GM12878 (cell line): ENCODE results near the gene STXBP1. TPM values are rescaled to one million over a fixed set of nuclear protein-coding genes. Genes with fewer than 3 reads are reported as not detected.
A peak's percentile ranks its signal among the peaks of the same experiment; 100 is the strongest.

Experiments
- ATAC-seq: fragments of 200-7000 bp; cut with Tn5 transposase; 3 replicates; pipeline ENCODE4 v1.9.1; 2020; ENCODE audit warnings: mild to moderate bottlenecking, moderate library complexity
- BruUV-seq: library from RNA; stranded (reverse); fragments of 400-500 nt; replicated peaks from 2 replicates; lab custom pipeline; 2021; lab: Mats Ljungman, UMichigan
- CTCF ChIA-PET: fragments of 300-600 bp; sonication (Branson Sonifier 250); formaldehyde crosslinking; extraction: SDS; loops from one replicate; lab custom pipeline; 2021; ENCODE audit warnings: inconsistent platforms; lab: Yijun Ruan, JAX
- POLR2A ChIA-PET: fragments of 350-600 bp; formaldehyde crosslinking; extraction: SDS; loops from one replicate; lab custom pipeline; 2021; ENCODE audit warnings: inconsistent platforms; lab: Charles Lee
- RAD21 ChIA-PET: fragments of 300-600 bp; sonication (Branson Sonifier 250); formaldehyde crosslinking; loops from one replicate; lab custom pipeline; 2023; ENCODE audit warnings: antibody characterized with exemption; ENCODE audit not compliant: unreplicated experiment; lab: Charles Lee
- SMC1A ChIA-PET: fragments of 300-600 bp; sonication (Branson Sonifier 250); formaldehyde crosslinking; loops from one replicate; lab custom pipeline; 2023; ENCODE audit not compliant: unreplicated experiment, uncharacterized antibody; lab: Charles Lee
- DNase-seq: peaks from one replicate; pipeline ENCODE4 v3.0.0-alpha.2; 2011; ENCODE audit warnings: low read depth, low spot score
- FAIRE-seq: peaks from 3 replicates; lab custom pipeline; 2011; peaks lifted over from hg19 to GRCh38; lab: Jason Lieb, UNC
- H2AFZ ChIP-seq: 2 replicates; pipeline ENCODE4 v1.6.0; 2011; ENCODE audit warnings: low read depth, low read length, control low read depth; ENCODE audit not compliant: control insufficient read depth
- H3K27ac ChIP-seq: 2 replicates; pipeline ENCODE4 v1.5.1; 2011; ENCODE audit warnings: control low read depth; ENCODE audit not compliant: control insufficient read depth, insufficient read depth
- H3K27me3 ChIP-seq, 2 experiments: replicated peaks in 1 of 2; 2 replicates each; pipeline versions ENCODE4 v1.6.0 to v1.6.1; 2011; ENCODE audit warnings: low read length in 1 of 2; ENCODE audit not compliant: control insufficient read depth in 2 of 2, insufficient read depth in 2 of 2
- H3K36me3 ChIP-seq, 2 experiments: 2 replicates each; pipeline ENCODE4 v1.5.1; 2011; ENCODE audit warnings: low read length in 1 of 2; ENCODE audit not compliant: control insufficient read depth in 2 of 2, insufficient read depth in 2 of 2
- H3K4me1 ChIP-seq: 2 replicates; pipeline ENCODE4 v1.6.1; 2011; ENCODE audit warnings: mild to moderate bottlenecking, low read length, moderate library complexity, mixed read lengths; ENCODE audit not compliant: control insufficient read depth, insufficient read depth
- H3K4me2 ChIP-seq: 2 replicates; pipeline ENCODE4 v1.6.0; 2011; ENCODE audit warnings: control low read depth; ENCODE audit not compliant: control insufficient read depth, insufficient read depth
- H3K4me3 ChIP-seq: fragments of 200-600 bp; sonication (generic); 2 replicates; pipeline ENCODE4 v1.5.1; 2016
- H3K79me2 ChIP-seq: 2 replicates; pipeline ENCODE4 v1.6.0; 2011; ENCODE audit warnings: low read length; ENCODE audit not compliant: control insufficient read depth, insufficient read depth
- H3K9ac ChIP-seq: 2 replicates; pipeline ENCODE4 v1.8.0; 2011; ENCODE audit warnings: low read length, control low read depth, mixed read lengths; ENCODE audit not compliant: control insufficient read depth, insufficient read depth
- H3K9me3 ChIP-seq: replicated peaks from 3 replicates; pipeline ENCODE4 v1.5.1; 2011; ENCODE audit warnings: mild to moderate bottlenecking, low read length; ENCODE audit not compliant: control insufficient read depth, insufficient read depth
- H4K20me1 ChIP-seq: 2 replicates; pipeline ENCODE4 v1.6.0; 2011; ENCODE audit not compliant: control insufficient read depth, insufficient read depth
- PAX8 ChIP-seq: fragments of 450-650 bp; IDR thresholded peaks from 2 replicates; pipeline ENCODE4 v1.6.1; 2017; ENCODE audit warnings: mild to moderate bottlenecking, moderate library complexity
- PKNOX1 ChIP-seq: fragments of 450-650 bp; IDR thresholded peaks from 2 replicates; pipeline ENCODE4 v1.6.1; 2016; ENCODE audit warnings: mild to moderate bottlenecking
- STAT1 ChIP-seq: fragments of 450-650 bp; conservative IDR thresholded peaks from 2 replicates; pipeline ENCODE4 v1.6.1; 2014; ENCODE audit warnings: antibody characterized with exemption, mild to moderate bottlenecking
- WGBS: methylation state at CpG from one replicate; pipeline ENCODE4 v1.1.6; 2016; ENCODE audit warnings: low lambda C conversion rate; ENCODE audit not compliant: insufficient replicate concordance, insufficient coverage; ENCODE audit errors: missing lambda C conversion rate; 5-methylcytosine and 5-hydroxymethylcytosine counted together
- in situ Hi-C: fragments of 300-500 bp; cut with MboI; formaldehyde crosslinking; loops from 9 replicates; pipeline ENCODE4 v1.14.3; 2018; ENCODE audit warnings: mixed read lengths
- intact Hi-C: fragments of 100-400 bp; cut with micrococcal nuclease; formaldehyde crosslinking; loops from one replicate; pipeline ENCODE4 v1.14.2; 2022; ENCODE audit not compliant: unreplicated experiment
- polyA plus RNA-seq, 11 experiments: library from polyadenylated mRNA; depleted of rRNA in 4 of 11; unstranded in 6 of 11; stranded (reverse) in 5 of 11; fragments of >200 nt; fragmentation: Nextera tagmentation in 4 of 11; fragmentation: Illumina TruSeq in 1 of 11; extraction: Ambion mirVana in 4 of 11; extraction: Trizol in 1 of 11; gene quantifications; 1 replicate in 1 of 11; 2 replicates in 10 of 11; pipeline versions ENCODE4 v1.2.1 to v1.2.3, GENCODE V29; 2011 to 2016; ENCODE audit warnings: inconsistent platforms in 2 of 11, missing spikeins in 2 of 11, low read depth in 1 of 11
- total RNA-seq, 4 experiments: library from RNA; depleted of rRNA in 3 of 4; stranded (reverse); fragments of >200 nt in 3 of 4; fragmentation: Illumina TruSeq in 1 of 4; extraction: Trizol in 1 of 4; gene quantifications; 2 replicates each; pipeline versions ENCODE4 v1.2.1 to v1.2.3, GENCODE V29; 2013 to 2021
- TF ChIP-seq, protein P1 (sequence below): fragments of 450-650 bp; IDR thresholded peaks from 2 replicates; pipeline ENCODE4 v1.6.1; 2017; ENCODE audit warnings: mild to moderate bottlenecking

The STXBP1 gene
- total and polyA plus RNA-seq, 10 of the 15 experiments (the other 5 are each of a cell fraction or from before 2014, with no cell fraction given), result 0.08 to 0.85 (median 0.31) TPM; not detected in 3

- Histone ChIP-seq H3K9ac (no peak overlapping the region), H3K27ac (no peak overlapping the region), H3K4me2 (peak overlapping the region; percentile 48; the same call in 1 of the 2 replicates), H3K9me3 (peaks cover 2% of the 10 kb centered on the region; the same call in 1 of the 3 replicates), H3K36me3 (no peaks in the 10 kb centered on the region), H3K4me3 (no peak overlapping the region), H3K27me3 (no peaks in the 10 kb centered on the region), H3K4me1 (peaks cover 7% of the 10 kb centered on the region), H2AFZ (peak overlapping the region; percentile 58), H4K20me1 (no peaks in the 10 kb centered on the region), H3K79me2 (no peaks in the 10 kb centered on the region)
- 44% methylated on average over 3 of the region's 5 CpGs for WGBS
- intact Hi-C loops, result no loop called here
- no TSS peak for BruUV-seq
- CTCF ChIA-PET, result interaction anchor here (0.7 to 1.3 kb wide), 2 partner anchors 8 to 29 kb away, joined by 3 to 4 read pairs; no protein-coding TSS in a partner anchor
- FAIRE-seq (no peak), ATAC-seq (no peak; the same call in 2 of the 3 replicates), DNase-seq (no peak)
- RAD21 ChIA-PET, result interaction anchor here (1.1 kb wide), 1 partner anchor 156 kb away, joined by 4 read pairs; the partner anchor contains the start of gene TOR2A
- POLR2A ChIA-PET, result interaction anchor here (0.7 kb wide), 1 partner anchor 341 kb away, joined by 4 read pairs; no protein-coding TSS in a partner anchor
- TF ChIP-seq PKNOX1 (peak; percentile 51), STAT1 (no peak), PAX8 (no peak)
- TF ChIP-seq, protein P1, sequence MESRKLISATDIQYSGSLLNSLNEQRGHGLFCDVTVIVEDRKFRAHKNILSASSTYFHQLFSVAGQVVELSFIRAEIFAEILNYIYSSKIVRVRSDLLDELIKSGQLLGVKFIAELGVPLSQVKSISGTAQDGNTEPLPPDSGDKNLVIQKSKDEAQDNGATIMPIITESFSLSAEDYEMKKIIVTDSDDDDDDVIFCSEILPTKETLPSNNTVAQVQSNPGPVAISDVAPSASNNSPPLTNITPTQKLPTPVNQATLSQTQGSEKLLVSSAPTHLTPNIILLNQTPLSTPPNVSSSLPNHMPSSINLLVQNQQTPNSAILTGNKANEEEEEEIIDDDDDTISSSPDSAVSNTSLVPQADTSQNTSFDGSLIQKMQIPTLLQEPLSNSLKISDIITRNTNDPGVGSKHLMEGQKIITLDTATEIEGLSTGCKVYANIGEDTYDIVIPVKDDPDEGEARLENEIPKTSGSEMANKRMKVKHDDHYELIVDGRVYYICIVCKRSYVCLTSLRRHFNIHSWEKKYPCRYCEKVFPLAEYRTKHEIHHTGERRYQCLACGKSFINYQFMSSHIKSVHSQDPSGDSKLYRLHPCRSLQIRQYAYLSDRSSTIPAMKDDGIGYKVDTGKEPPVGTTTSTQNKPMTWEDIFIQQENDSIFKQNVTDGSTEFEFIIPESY, result no peak
- SMC1A ChIA-PET, result interaction anchor here (0.6 to 1.0 kb wide), 3 partner anchors 10 to 290 kb away, joined by 3 read pairs; no protein-coding TSS in a partner anchor
- in situ Hi-C loops, result no loop called here
Measured at GRCh38 chr9:127578627-127578951, 33.5 kb upstream of the STXBP1 start.
